WTC11 (cell line): ENCODE data around the gene SFT2D2. TPM values are rescaled to one million over a fixed set of nuclear protein-coding genes. Genes with fewer than 3 reads are reported as not detected.
"Not testable (repeated sequence)": the region's sequence is repeated elsewhere in the genome, so short reads cannot be mapped to it uniquely, and the experiment has no call there.

Experiments used
- ATAC-seq: fragments of 200-7000 bp; cut with Tn5 transposase; 2 replicates; pipeline ENCODE4 v1.10.0; 2021; ENCODE audit warnings: mild to moderate bottlenecking, moderate library complexity
- CTCF ChIA-PET: fragments of 300-600 bp; sonication (Branson Sonifier 250); formaldehyde crosslinking; loops from one replicate; lab custom pipeline; 2021; ENCODE audit warnings: antibody characterized with exemption; lab: Charles Lee
- POLR2A ChIA-PET: fragments of 350-600 bp; sonication (Branson Sonifier 250); formaldehyde crosslinking; loops from one replicate; lab custom pipeline; 2021; ENCODE audit warnings: antibody characterized with exemption; lab: Charles Lee
- DNase-seq: peaks from one replicate; pipeline ENCODE4 v3.0.0; 2021; ENCODE audit warnings: low spot score
- H3K27ac Mint-ChIP-seq: 2 replicates; pipeline ENCODE4 v1.8.0; 2021; ENCODE audit warnings: mixed read lengths
- H3K27me3 Mint-ChIP-seq: 2 replicates; pipeline ENCODE4 v1.8.0; 2021; ENCODE audit warnings: low read depth, mild to moderate bottlenecking, moderate library complexity, mixed read lengths
- H3K36me3 Mint-ChIP-seq: 2 replicates; pipeline ENCODE4 v1.8.0; 2021; ENCODE audit warnings: mixed read lengths
- H3K4me1 Mint-ChIP-seq: 2 replicates; pipeline ENCODE4 v1.8.0; 2022; ENCODE audit warnings: mixed read lengths
- H3K4me3 Mint-ChIP-seq: 2 replicates; pipeline ENCODE4 v1.8.0; 2021; ENCODE audit warnings: mild to moderate bottlenecking, moderate library complexity, mixed read lengths
- H3K9me3 Mint-ChIP-seq: 2 replicates; pipeline ENCODE4 v1.8.0; 2021; ENCODE audit warnings: mixed read lengths
- ATF1 ChIP-seq: sonication (generic); formaldehyde crosslinking; IDR thresholded peaks from 2 replicates; pipeline ENCODE4 v1.8.1; 2023; ENCODE audit warnings: mild to moderate bottlenecking, moderate library complexity, missing genetic modification reagents
- CBFB ChIP-seq: sonication (generic); formaldehyde crosslinking; IDR thresholded peaks from 2 replicates; pipeline ENCODE4 v1.8.1; 2022; ENCODE audit warnings: mild to moderate bottlenecking, low read depth, missing genetic modification reagents
- CREM ChIP-seq: sonication (generic); formaldehyde crosslinking; IDR thresholded peaks from 2 replicates; pipeline ENCODE4 v1.8.1; 2022; ENCODE audit warnings: mild to moderate bottlenecking, missing genetic modification reagents, moderate library complexity
- GTF2I ChIP-seq: fragments of 250-450 bp; sonication (Bioruptor Pico); conservative IDR thresholded peaks from 2 replicates; pipeline ENCODE4 v1.4.0; 2021; ENCODE audit warnings: mild to moderate bottlenecking
- HMGA2 ChIP-seq: fragments of 250-450 bp; sonication (Bioruptor Pico); IDR thresholded peaks from 2 replicates; pipeline ENCODE4 v1.4.0; 2021; ENCODE audit warnings: mild to moderate bottlenecking, moderate library complexity
- KAT7 ChIP-seq: sonication (generic); formaldehyde crosslinking; IDR thresholded peaks from 2 replicates; pipeline ENCODE4 v1.8.1; 2023; ENCODE audit warnings: missing genetic modification reagents, mild to moderate bottlenecking, borderline replicate concordance
- NR1H2 ChIP-seq: sonication (generic); formaldehyde crosslinking; IDR thresholded peaks from 2 replicates; pipeline ENCODE4 v1.9.0; 2021; ENCODE audit warnings: mild to moderate bottlenecking, moderate library complexity, missing genetic modification reagents
- NR3C1 ChIP-seq: sonication (generic); formaldehyde crosslinking; conservative IDR thresholded peaks from 2 replicates; pipeline ENCODE4 v1.8.1; 2023; ENCODE audit warnings: low read depth, mild to moderate bottlenecking, missing genetic modification reagents
- OVOL2 ChIP-seq: fragments of 250-450 bp; sonication (Bioruptor Pico); IDR thresholded peaks from 2 replicates; pipeline ENCODE4 v1.9.0; 2021; ENCODE audit warnings: mild to moderate bottlenecking, borderline replicate concordance
- SOX15 ChIP-seq: fragments of 250-450 bp; sonication (Bioruptor Pico); IDR thresholded peaks from 2 replicates; pipeline ENCODE4 v1.9.0; 2021; ENCODE audit warnings: mild to moderate bottlenecking
- SP1 ChIP-seq: sonication (generic); formaldehyde crosslinking; conservative IDR thresholded peaks from 2 replicates; pipeline ENCODE4 v1.8.1; 2022; ENCODE audit warnings: missing genetic modification reagents
- TCF7 ChIP-seq: sonication (generic); formaldehyde crosslinking; IDR thresholded peaks from 2 replicates; pipeline ENCODE4 v1.8.0; 2022; ENCODE audit warnings: mild to moderate bottlenecking, low read depth, missing genetic modification reagents, moderate library complexity
- ZNF138 ChIP-seq: sonication (generic); formaldehyde crosslinking; conservative IDR thresholded peaks from 2 replicates; pipeline ENCODE4 v1.8.1; 2022; ENCODE audit warnings: mild to moderate bottlenecking, moderate library complexity, missing genetic modification reagents
- ZNF232 ChIP-seq: sonication (generic); formaldehyde crosslinking; IDR thresholded peaks from 2 replicates; pipeline ENCODE4 v1.8.0; 2022; ENCODE audit warnings: mild to moderate bottlenecking, missing genetic modification reagents
- ZNF317 ChIP-seq: sonication (generic); formaldehyde crosslinking; IDR thresholded peaks from 2 replicates; pipeline ENCODE4 v1.8.1; 2023; ENCODE audit warnings: low read depth, mild to moderate bottlenecking, moderate library complexity, missing genetic modification reagents, borderline replicate concordance
- ZNF396 ChIP-seq: fragments of 250-450 bp; sonication (Bioruptor Pico); IDR thresholded peaks from 2 replicates; pipeline ENCODE4 v1.8.0; 2021; ENCODE audit warnings: mild to moderate bottlenecking, moderate library complexity, borderline replicate concordance
- ZNF416 ChIP-seq: fragments of 250-450 bp; sonication (Bioruptor Pico); IDR thresholded peaks from 2 replicates; pipeline ENCODE4 v1.9.0; 2021; ENCODE audit warnings: mild to moderate bottlenecking, inconsistent platforms
- total RNA-seq: library from RNA; stranded (reverse); gene quantifications from 3 replicates; pipeline ENCODE4 v1.2.3, GENCODE V29; 2021
- TF ChIP-seq, protein P1 (sequence below): sonication (generic); formaldehyde crosslinking; IDR thresholded peaks from 2 replicates; pipeline ENCODE4 v1.8.0; 2022; ENCODE audit warnings: missing genetic modification reagents
- TF ChIP-seq, protein P2 (sequence below): fragments of 250-450 bp; sonication (Bioruptor Pico); IDR thresholded peaks from 2 replicates; pipeline ENCODE4 v1.9.0; 2021; ENCODE audit warnings: mild to moderate bottlenecking
- TF ChIP-seq, protein P3 (sequence below): sonication (generic); formaldehyde crosslinking; IDR thresholded peaks from 2 replicates; pipeline ENCODE4 v1.8.1; 2023; ENCODE audit warnings: mild to moderate bottlenecking, missing genetic modification reagents, moderate library complexity
- TF ChIP-seq, protein P4 (sequence below): fragments of 250-450 bp; sonication (Bioruptor Pico); IDR thresholded peaks from 2 replicates; pipeline ENCODE4 v1.8.0; 2021; ENCODE audit warnings: mild to moderate bottlenecking
- TF ChIP-seq, protein P5 (sequence below): sonication (generic); formaldehyde crosslinking; IDR thresholded peaks from 2 replicates; pipeline ENCODE4 v1.8.0; 2022; ENCODE audit warnings: mild to moderate bottlenecking, missing genetic modification reagents

The SFT2D2 gene
- total RNA-seq, 1 experiment from 2014 or later: 23.2 TPM

- H3K27me3 Mint-ChIP-seq: no peaks in the 10 kb centered on the region
- H3K36me3 Mint-ChIP-seq: no peaks in the 10 kb centered on the region
- CTCF ChIA-PET: interaction anchor here (1.2 to 2.2 kb wide), 2 partner anchors 55 to 163 kb away, joined by 5 to 8 read pairs; no protein-coding TSS in a partner anchor
- no peaks in the 10 kb centered on the region for H3K9me3 Mint-ChIP-seq
- H3K4me1 Mint-ChIP-seq: peaks cover 7% of the 10 kb centered on the region
- no peak overlapping the region for H3K27ac Mint-ChIP-seq
- TF ChIP-seq ATF1 (CRISPR knock-in tag): no peak
- TF ChIP-seq OVOL2 (CRISPR knock-in tag): no peak
- no peak for TF ChIP-seq ZNF416 (CRISPR knock-in tag)
- TF ChIP-seq SOX15 (CRISPR knock-in tag): no peak
- no peak for TF ChIP-seq TCF7 (CRISPR knock-in tag)
- no peak for TF ChIP-seq GTF2I (CRISPR knock-in tag)
- no peak for TF ChIP-seq SP1 (CRISPR knock-in tag)
- TF ChIP-seq, protein P1, sequence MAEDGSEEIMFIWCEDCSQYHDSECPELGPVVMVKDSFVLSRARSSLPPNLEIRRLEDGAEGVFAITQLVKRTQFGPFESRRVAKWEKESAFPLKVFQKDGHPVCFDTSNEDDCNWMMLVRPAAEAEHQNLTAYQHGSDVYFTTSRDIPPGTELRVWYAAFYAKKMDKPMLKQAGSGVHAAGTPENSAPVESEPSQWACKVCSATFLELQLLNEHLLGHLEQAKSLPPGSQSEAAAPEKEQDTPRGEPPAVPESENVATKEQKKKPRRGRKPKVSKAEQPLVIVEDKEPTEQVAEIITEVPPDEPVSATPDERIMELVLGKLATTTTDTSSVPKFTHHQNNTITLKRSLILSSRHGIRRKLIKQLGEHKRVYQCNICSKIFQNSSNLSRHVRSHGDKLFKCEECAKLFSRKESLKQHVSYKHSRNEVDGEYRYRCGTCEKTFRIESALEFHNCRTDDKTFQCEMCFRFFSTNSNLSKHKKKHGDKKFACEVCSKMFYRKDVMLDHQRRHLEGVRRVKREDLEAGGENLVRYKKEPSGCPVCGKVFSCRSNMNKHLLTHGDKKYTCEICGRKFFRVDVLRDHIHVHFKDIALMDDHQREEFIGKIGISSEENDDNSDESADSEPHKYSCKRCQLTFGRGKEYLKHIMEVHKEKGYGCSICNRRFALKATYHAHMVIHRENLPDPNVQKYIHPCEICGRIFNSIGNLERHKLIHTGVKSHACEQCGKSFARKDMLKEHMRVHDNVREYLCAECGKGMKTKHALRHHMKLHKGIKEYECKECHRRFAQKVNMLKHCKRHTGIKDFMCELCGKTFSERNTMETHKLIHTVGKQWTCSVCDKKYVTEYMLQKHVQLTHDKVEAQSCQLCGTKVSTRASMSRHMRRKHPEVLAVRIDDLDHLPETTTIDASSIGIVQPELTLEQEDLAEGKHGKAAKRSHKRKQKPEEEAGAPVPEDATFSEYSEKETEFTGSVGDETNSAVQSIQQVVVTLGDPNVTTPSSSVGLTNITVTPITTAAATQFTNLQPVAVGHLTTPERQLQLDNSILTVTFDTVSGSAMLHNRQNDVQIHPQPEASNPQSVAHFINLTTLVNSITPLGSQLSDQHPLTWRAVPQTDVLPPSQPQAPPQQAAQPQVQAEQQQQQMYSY (CRISPR knock-in tag): no peak
- DNase-seq (no peak), ATAC-seq (no peak)
- POLR2A ChIA-PET: no interaction called here
- H3K4me3 Mint-ChIP-seq: no peak overlapping the region
Observed at GRCh38 chr1:168180148-168180524, 45.7 kb upstream of the SFT2D2 start.

DNA sequence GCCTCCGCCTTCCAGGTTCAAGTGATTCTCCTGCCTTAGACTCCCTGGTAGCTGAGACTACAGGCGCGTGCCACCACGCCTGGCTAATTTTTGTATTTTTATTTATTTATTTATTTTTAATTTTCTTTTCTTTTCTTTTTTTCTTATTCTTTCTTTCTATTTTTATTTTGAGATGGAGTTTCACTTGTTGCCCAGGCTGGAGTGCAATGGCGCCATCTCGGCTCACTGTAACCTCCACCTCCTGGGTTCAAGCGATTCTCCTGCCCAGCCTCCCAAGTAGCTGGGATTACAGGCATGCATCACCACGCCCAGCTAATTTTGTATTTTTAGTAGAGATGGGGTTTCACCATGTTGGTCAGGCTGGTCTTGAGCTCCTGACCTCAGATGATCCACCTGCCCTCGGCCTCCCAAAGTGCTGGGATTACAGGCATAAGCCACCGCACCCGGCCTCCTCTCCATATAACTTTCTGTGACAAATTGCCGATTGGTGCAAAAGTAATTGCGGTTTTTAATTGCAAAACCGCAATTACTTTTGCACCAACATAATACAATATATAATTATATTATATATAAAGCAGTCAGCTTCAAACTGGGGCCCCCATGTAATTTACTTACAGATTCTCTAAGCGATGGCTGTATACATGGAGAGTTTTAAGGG is 44.6 kb upstream of the SFT2D2 start:
- H3K27ac Mint-ChIP-seq, POLR2A ChIA-PET: not testable (repeated sequence)

GRCh38 chr1:168187177-168187576 is 38.6 kb upstream of the SFT2D2 start:
- no peaks in the 10 kb centered on the region for H3K27me3 Mint-ChIP-seq
- H3K9me3 Mint-ChIP-seq: no peaks in the 10 kb centered on the region
- no peak for ATAC-seq
- ChIA-PET CTCF (interaction anchor here (1.0 to 1.5 kb wide), 3 partner anchors 8 to 48 kb away, joined by 3 to 7 read pairs (median 4); partner anchors contain the start of gene TIPRL), POLR2A (no interaction called here)
- H3K4me3 Mint-ChIP-seq: no peak overlapping the region
- peaks cover 7% of the 10 kb centered on the region for H3K4me1 Mint-ChIP-seq
- no peak overlapping the region for H3K27ac Mint-ChIP-seq
- DNase-seq: no peak
- peaks cover 15% of the 10 kb centered on the region for H3K36me3 Mint-ChIP-seq
- TF ChIP-seq CBFB (CRISPR knock-in tag) (no peak), NR3C1 (CRISPR knock-in tag) (no peak), ZNF317 (CRISPR knock-in tag) (no peak), ATF1 (CRISPR knock-in tag) (no peak), ZNF232 (CRISPR knock-in tag) (no peak), ZNF396 (no peak), NR1H2 (no peak), CREM (no peak), ZNF138 (CRISPR knock-in tag) (no peak), KAT7 (CRISPR knock-in tag) (no peak)
- TF ChIP-seq, protein P2, sequence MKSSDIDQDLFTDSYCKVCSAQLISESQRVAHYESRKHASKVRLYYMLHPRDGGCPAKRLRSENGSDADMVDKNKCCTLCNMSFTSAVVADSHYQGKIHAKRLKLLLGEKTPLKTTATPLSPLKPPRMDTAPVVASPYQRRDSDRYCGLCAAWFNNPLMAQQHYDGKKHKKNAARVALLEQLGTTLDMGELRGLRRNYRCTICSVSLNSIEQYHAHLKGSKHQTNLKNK (CRISPR knock-in tag): no peak
- TF ChIP-seq, protein P3, sequence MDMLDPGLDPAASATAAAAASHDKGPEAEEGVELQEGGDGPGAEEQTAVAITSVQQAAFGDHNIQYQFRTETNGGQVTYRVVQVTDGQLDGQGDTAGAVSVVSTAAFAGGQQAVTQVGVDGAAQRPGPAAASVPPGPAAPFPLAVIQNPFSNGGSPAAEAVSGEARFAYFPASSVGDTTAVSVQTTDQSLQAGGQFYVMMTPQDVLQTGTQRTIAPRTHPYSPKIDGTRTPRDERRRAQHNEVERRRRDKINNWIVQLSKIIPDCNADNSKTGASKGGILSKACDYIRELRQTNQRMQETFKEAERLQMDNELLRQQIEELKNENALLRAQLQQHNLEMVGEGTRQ (CRISPR knock-in tag): no peak
- TF ChIP-seq, protein P1 (CRISPR knock-in tag): no peak
- TF ChIP-seq, protein P4, sequence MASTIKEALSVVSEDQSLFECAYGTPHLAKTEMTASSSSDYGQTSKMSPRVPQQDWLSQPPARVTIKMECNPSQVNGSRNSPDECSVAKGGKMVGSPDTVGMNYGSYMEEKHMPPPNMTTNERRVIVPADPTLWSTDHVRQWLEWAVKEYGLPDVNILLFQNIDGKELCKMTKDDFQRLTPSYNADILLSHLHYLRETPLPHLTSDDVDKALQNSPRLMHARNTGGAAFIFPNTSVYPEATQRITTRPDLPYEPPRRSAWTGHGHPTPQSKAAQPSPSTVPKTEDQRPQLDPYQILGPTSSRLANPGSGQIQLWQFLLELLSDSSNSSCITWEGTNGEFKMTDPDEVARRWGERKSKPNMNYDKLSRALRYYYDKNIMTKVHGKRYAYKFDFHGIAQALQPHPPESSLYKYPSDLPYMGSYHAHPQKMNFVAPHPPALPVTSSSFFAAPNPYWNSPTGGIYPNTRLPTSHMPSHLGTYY (CRISPR knock-in tag): no peak
- TF ChIP-seq, protein P5, sequence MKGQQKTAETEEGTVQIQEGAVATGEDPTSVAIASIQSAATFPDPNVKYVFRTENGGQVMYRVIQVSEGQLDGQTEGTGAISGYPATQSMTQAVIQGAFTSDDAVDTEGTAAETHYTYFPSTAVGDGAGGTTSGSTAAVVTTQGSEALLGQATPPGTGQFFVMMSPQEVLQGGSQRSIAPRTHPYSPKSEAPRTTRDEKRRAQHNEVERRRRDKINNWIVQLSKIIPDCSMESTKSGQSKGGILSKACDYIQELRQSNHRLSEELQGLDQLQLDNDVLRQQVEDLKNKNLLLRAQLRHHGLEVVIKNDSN (CRISPR knock-in tag): no peak

More for the DNA sequence above, 44.6 kb upstream of the SFT2D2 start:
- not testable (repeated sequence) for H3K27me3 Mint-ChIP-seq, DNase-seq, H3K4me1 Mint-ChIP-seq, H3K36me3 Mint-ChIP-seq, ATAC-seq, H3K9me3 Mint-ChIP-seq
- CTCF ChIA-PET: interaction anchor here (1.6 kb wide), 1 partner anchor 162 kb away, joined by 4 read pairs; no protein-coding TSS in a partner anchor
- H3K4me3 Mint-ChIP-seq: peak overlapping the region; percentile 16; the same call in 1 of the 2 replicates
- peak; percentile 22; the same call in 1 of the 2 replicates for TF ChIP-seq HMGA2 (CRISPR knock-in tag)
